Measurements from ENCODE around the gene NUP210. TPM values are rescaled to one million over a fixed set of nuclear protein-coding genes. Genes with fewer than 3 reads are reported as not detected.

NUP210 gene
- total and polyA plus RNA-seq, 2 of the 13 experiments (the other 11 are each of a cell fraction or from before 2014, with no cell fraction given): 31.6 to 35.2 TPM

GRCh38 chr3:13461169-13462124, 41.3 kb upstream of the NUP210 start (continued):
- TF ChIP-seq, protein P1, sequence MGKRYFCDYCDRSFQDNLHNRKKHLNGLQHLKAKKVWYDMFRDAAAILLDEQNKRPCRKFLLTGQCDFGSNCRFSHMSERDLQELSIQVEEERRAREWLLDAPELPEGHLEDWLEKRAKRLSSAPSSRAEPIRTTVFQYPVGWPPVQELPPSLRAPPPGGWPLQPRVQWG (CRISPR knock-in tag; IDR thresholded peaks at IDR 0.05; ENCODE audit: borderline replicate concordance, low read depth): no peak
- TF ChIP-seq CBFB (CRISPR knock-in tag; IDR thresholded peaks at IDR 0.05) (peak; percentile 73), ZNF124 (CRISPR knock-in tag; IDR thresholded peaks at IDR 0.05) (peak; percentile 77; the same call in 1 of the 2 replicates), AKAP8 (CRISPR knock-in tag; IDR thresholded peaks at IDR 0.05) (no peak), LBX2 (CRISPR knock-in tag; IDR thresholded peaks at IDR 0.05; ENCODE audit: borderline replicate concordance) (peak; percentile 58; the same call in 1 of the 2 replicates), MED1 (CRISPR knock-in tag; IDR thresholded peaks at IDR 0.05) (peak; percentile 81), HNF4A (CRISPR knock-in tag; IDR thresholded peaks at IDR 0.05) (peak; percentile 18; the same call in 1 of the 2 replicates), ETV5 (CRISPR knock-in tag; IDR thresholded peaks at IDR 0.05; ENCODE audit: borderline replicate concordance) (peak; percentile 69), U2AF1 (optimal IDR thresholded peaks at IDR 0.05; ENCODE audit: low read depth, low read length) (peak; percentile 75), SRY (CRISPR knock-in tag; IDR thresholded peaks at IDR 0.05) (no peak; the same call in 1 of the 2 replicates), YEATS4 (CRISPR knock-in tag; IDR thresholded peaks at IDR 0.05; ENCODE audit: borderline replicate concordance) (peak; percentile 74; the same call in 1 of the 2 replicates), ATF6 (CRISPR knock-in tag; conservative IDR thresholded peaks at IDR 0.05) (0 out of 2 replicates have a peak, but pooled peaks have one; percentile 60), KDM1A (CRISPR knock-in tag; IDR thresholded peaks at IDR 0.05) (peak; percentile 45; the same call in 1 of the 2 replicates), MXI1 (IDR thresholded peaks at IDR 0.05; ENCODE audit: borderline replicate concordance, low read depth, low read length) (peak; percentile 93; the same call in 2 of the 3 replicates), KLF9 (CRISPR knock-in tag; IDR thresholded peaks at IDR 0.05; ENCODE audit: low read depth) (0 out of 2 replicates have a peak, but pooled peaks have one; percentile 54), EHMT2 (IDR thresholded peaks at IDR 0.05; ENCODE audit: borderline replicate concordance, low read depth, low read length) (no peak), ZNF547 (CRISPR knock-in tag; IDR thresholded peaks at IDR 0.05) (peak; percentile 81; the same call in 1 of the 2 replicates), HNRNPL (IDR thresholded peaks at IDR 0.05; ENCODE audit: low read depth, low read length) (0 out of 2 replicates have a peak, but pooled peaks have one; percentile 48)
- TF ChIP-seq, protein P2, sequence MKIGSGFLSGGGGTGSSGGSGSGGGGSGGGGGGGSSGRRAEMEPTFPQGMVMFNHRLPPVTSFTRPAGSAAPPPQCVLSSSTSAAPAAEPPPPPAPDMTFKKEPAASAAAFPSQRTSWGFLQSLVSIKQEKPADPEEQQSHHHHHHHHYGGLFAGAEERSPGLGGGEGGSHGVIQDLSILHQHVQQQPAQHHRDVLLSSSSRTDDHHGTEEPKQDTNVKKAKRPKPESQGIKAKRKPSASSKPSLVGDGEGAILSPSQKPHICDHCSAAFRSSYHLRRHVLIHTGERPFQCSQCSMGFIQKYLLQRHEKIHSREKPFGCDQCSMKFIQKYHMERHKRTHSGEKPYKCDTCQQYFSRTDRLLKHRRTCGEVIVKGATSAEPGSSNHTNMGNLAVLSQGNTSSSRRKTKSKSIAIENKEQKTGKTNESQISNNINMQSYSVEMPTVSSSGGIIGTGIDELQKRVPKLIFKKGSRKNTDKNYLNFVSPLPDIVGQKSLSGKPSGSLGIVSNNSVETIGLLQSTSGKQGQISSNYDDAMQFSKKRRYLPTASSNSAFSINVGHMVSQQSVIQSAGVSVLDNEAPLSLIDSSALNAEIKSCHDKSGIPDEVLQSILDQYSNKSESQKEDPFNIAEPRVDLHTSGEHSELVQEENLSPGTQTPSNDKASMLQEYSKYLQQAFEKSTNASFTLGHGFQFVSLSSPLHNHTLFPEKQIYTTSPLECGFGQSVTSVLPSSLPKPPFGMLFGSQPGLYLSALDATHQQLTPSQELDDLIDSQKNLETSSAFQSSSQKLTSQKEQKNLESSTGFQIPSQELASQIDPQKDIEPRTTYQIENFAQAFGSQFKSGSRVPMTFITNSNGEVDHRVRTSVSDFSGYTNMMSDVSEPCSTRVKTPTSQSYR (CRISPR knock-in tag; IDR thresholded peaks at IDR 0.05; ENCODE audit: borderline replicate concordance): 0 out of 2 replicates have a peak, but pooled peaks have one; percentile 27
- TF ChIP-seq, protein P3, sequence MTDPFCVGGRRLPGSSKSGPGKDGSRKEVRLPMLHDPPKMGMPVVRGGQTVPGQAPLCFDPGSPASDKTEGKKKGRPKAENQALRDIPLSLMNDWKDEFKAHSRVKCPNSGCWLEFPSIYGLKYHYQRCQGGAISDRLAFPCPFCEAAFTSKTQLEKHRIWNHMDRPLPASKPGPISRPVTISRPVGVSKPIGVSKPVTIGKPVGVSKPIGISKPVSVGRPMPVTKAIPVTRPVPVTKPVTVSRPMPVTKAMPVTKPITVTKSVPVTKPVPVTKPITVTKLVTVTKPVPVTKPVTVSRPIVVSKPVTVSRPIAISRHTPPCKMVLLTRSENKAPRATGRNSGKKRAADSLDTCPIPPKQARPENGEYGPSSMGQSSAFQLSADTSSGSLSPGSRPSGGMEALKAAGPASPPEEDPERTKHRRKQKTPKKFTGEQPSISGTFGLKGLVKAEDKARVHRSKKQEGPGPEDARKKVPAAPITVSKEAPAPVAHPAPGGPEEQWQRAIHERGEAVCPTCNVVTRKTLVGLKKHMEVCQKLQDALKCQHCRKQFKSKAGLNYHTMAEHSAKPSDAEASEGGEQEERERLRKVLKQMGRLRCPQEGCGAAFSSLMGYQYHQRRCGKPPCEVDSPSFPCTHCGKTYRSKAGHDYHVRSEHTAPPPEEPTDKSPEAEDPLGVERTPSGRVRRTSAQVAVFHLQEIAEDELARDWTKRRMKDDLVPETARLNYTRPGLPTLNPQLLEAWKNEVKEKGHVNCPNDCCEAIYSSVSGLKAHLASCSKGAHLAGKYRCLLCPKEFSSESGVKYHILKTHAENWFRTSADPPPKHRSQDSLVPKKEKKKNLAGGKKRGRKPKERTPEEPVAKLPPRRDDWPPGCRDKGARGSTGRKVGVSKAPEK (CRISPR knock-in tag; IDR thresholded peaks at IDR 0.05; ENCODE audit: borderline replicate concordance): 0 out of 2 replicates have a peak, but pooled peaks have one; percentile 30

Data from HepG2 (cell line).